Cardiac muscle cell (in vitro differentiated cells and primary cell): ENCODE measurements around the gene TFDP2. TPM values are rescaled to one million over a fixed set of nuclear protein-coding genes. Genes with fewer than 3 reads are reported as not detected.
"Not testable (repeated sequence)": the region's sequence is repeated elsewhere in the genome, so short reads cannot be mapped to it uniquely, and the experiment has no call there.

Experiments
- DNase-seq, 2 donors: peaks; one replicate each; pipeline versions ENCODE4 v3.0.0 to v3.0.0-alpha.2; 2010 to 2017; ENCODE audit warnings: low read depth in 1 of 2, low spot score in 1 of 2
- H3K27ac ChIP-seq: fragments of 200-600 bp; sonication (generic); 2 replicates; pipeline ENCODE4 v1.5.1; 2016
- H3K27me3 ChIP-seq: fragments of 200-600 bp; sonication (generic); 2 replicates; pipeline ENCODE4 v1.6.0; 2016; ENCODE audit warnings: control low read depth
- H3K36me3 ChIP-seq: fragments of 200-600 bp; sonication (generic); 2 replicates; pipeline ENCODE4 v1.5.1; 2016; ENCODE audit warnings: control low read depth
- H3K4me1 ChIP-seq: fragments of 200-600 bp; sonication (generic); 2 replicates; pipeline ENCODE4 v1.8.1; 2017; ENCODE audit warnings: low read depth, mild to moderate bottlenecking, mixed run types
- H3K4me3 ChIP-seq: fragments of 200-600 bp; sonication (generic); 2 replicates; pipeline ENCODE4 v1.5.1; 2016; ENCODE audit warnings: mild to moderate bottlenecking
- H3K9me3 ChIP-seq: fragments of 200-600 bp; sonication (generic); 2 replicates; pipeline ENCODE4 v1.5.1; 2017; ENCODE audit warnings: low read depth, mild to moderate bottlenecking, control low read depth
- CTCF ChIP-seq: IDR thresholded peaks from 2 replicates; pipeline ENCODE4 v1.5.1; 2012; ENCODE audit warnings: low read depth, mild to moderate bottlenecking, low read length
- polyA plus RNA-seq: library from polyadenylated mRNA; unstranded; fragments of >200 nt; fragmentation: Nextera tagmentation; extraction: Ambion mirVana; gene quantifications from 2 replicates; pipeline ENCODE4 v1.2.1, GENCODE V29; 2016
- total RNA-seq: library from RNA; depleted of rRNA; stranded (reverse); fragments of >200 nt; gene quantifications from 2 replicates; pipeline ENCODE4 v1.2.3, GENCODE V29; 2016

TFDP2 gene
- total and polyA plus RNA-seq, 2 experiments from 2014 or later: 60.8 to 95.2 TPM

- no peak overlapping the region for H3K27ac ChIP-seq
- no peak for TF ChIP-seq CTCF
- no peaks in the 10 kb centered on the region for H3K36me3 ChIP-seq
- H3K4me1 ChIP-seq: peaks cover 13% of the 10 kb centered on the region
- H3K9me3 ChIP-seq: no peaks in the 10 kb centered on the region
- no peak overlapping the region for H3K4me3 ChIP-seq
- no peaks in the 10 kb centered on the region for H3K27me3 ChIP-seq
- DNase-seq: no peak
Measured at GRCh38 chr3:142151828-142152227, 2.5 kb upstream of the TFDP2 start.

GRCh38 chr3:142151240-142151639, 1.9 kb upstream of the TFDP2 start:
- Histone ChIP-seq H3K4me3 (no peak overlapping the region), H3K27ac (no peak overlapping the region), H3K9me3 (no peaks in the 10 kb centered on the region), H3K27me3 (no peaks in the 10 kb centered on the region), H3K4me1 (peaks cover 13% of the 10 kb centered on the region), H3K36me3 (no peaks in the 10 kb centered on the region)
- DNase-seq: no peak
- no peak for TF ChIP-seq CTCF

GRCh38 chr3:142150271-142150670, 927 bp upstream of the TFDP2 start:
- Histone ChIP-seq H3K9me3 (no peaks in the 10 kb centered on the region), H3K4me1 (peaks cover 13% of the 10 kb centered on the region), H3K36me3 (no peaks in the 10 kb centered on the region), H3K27me3 (no peaks in the 10 kb centered on the region), H3K27ac (no peak overlapping the region), H3K4me3 (no peak overlapping the region)
- no peak for DNase-seq
- no peak for TF ChIP-seq CTCF

GRCh38 chr3:142149673-142149992, 289 bp upstream of the TFDP2 start:
- no peak overlapping the region for H3K27ac ChIP-seq
- no peaks in the 10 kb centered on the region for H3K27me3 ChIP-seq
- TF ChIP-seq CTCF: no peak

GRCh38 chr3:142148044-142148791, 1.1 kb downstream of the TFDP2 start:
- peak overlapping the region; percentile 88 for H3K27ac ChIP-seq
- peak overlapping the region; percentile 76 for H3K4me3 ChIP-seq
- H3K4me1 ChIP-seq: peaks cover 13% of the 10 kb centered on the region
- H3K36me3 ChIP-seq: no peaks in the 10 kb centered on the region
- DNase-seq: no peak
- no peaks in the 10 kb centered on the region for H3K9me3 ChIP-seq
- no peaks in the 10 kb centered on the region for H3K27me3 ChIP-seq
- no peak for TF ChIP-seq CTCF

More at GRCh38 chr3:142149673-142149992, 289 bp upstream of the TFDP2 start:
- Histone ChIP-seq H3K9me3 (no peaks in the 10 kb centered on the region), H3K36me3 (no peaks in the 10 kb centered on the region), H3K4me1 (peaks cover 13% of the 10 kb centered on the region), H3K4me3 (peak overlapping the region; percentile 76)
- no peak for DNase-seq

GRCh38 chr3:142144587-142144986, 4.8 kb downstream of the TFDP2 start:
- H3K9me3 ChIP-seq, H3K4me3 ChIP-seq, H3K27me3 ChIP-seq, H3K27ac ChIP-seq, DNase-seq, H3K36me3 ChIP-seq: not testable (repeated sequence)
- peaks cover 13% of the 10 kb centered on the region for H3K4me1 ChIP-seq

- not testable (repeated sequence) for H3K9me3 ChIP-seq, H3K27ac ChIP-seq, H3K36me3 ChIP-seq, DNase-seq, H3K4me1 ChIP-seq, H3K4me3 ChIP-seq, H3K27me3 ChIP-seq
Measured at GRCh38 chr3:142140608-142141285, 8.6 kb downstream of the TFDP2 start.

GRCh38 chr3:142137089-142137488, 12.3 kb downstream of the TFDP2 start:
- H3K36me3 ChIP-seq, H3K27me3 ChIP-seq, H3K4me3 ChIP-seq, H3K27ac ChIP-seq, H3K4me1 ChIP-seq, H3K9me3 ChIP-seq, DNase-seq: not testable (repeated sequence)
